H1 (cell line): ENCODE measurements around the gene AGER. TPM values are rescaled to one million over a fixed set of nuclear protein-coding genes. Genes with fewer than 3 reads are reported as not detected.

Source experiments
- CTCF ChIA-PET: fragments of 300-600 bp; sonication (Branson Sonifier 250); formaldehyde crosslinking; loops from one replicate; lab custom pipeline; 2021; ENCODE audit not compliant: partially characterized antibody; lab: Charles Lee
- POLR2A ChIA-PET: fragments of 300-600 bp; sonication (Branson Sonifier 250); formaldehyde crosslinking; loops from one replicate; lab custom pipeline; 2021; ENCODE audit warnings: inconsistent platforms; ENCODE audit not compliant: partially characterized antibody; lab: Charles Lee
- DNase-seq, 2 experiments: peaks; one replicate each; pipeline versions ENCODE4 v3.0.0 to v3.0.0-alpha.2; 2010 to 2022; ENCODE audit warnings: low spot score in 2 of 2, low read depth in 1 of 2, mixed read lengths in 1 of 2
- FAIRE-seq: peaks from 2 replicates; lab custom pipeline; 2011; peaks lifted over from hg19 to GRCh38; lab: Jason Lieb, UNC
- H2AFZ ChIP-seq: 2 replicates; pipeline ENCODE4 v1.8.1; 2012; ENCODE audit warnings: low read length, inconsistent platforms
- H2AK5ac ChIP-seq: 2 replicates; pipeline ENCODE4 v1.6.1; 2013; ENCODE audit warnings: low read depth, low read length
- H2BK120ac ChIP-seq: replicated peaks from 2 replicates; pipeline ENCODE3; 2013; ENCODE audit warnings: low read depth, low read length, inconsistent platforms
- H2BK12ac ChIP-seq: 2 replicates; pipeline ENCODE4 v1.6.1; 2013; ENCODE audit warnings: low read depth, low read length
- H2BK15ac ChIP-seq: 2 replicates; pipeline ENCODE4 v1.6.1; 2013; ENCODE audit warnings: low read length
- H2BK20ac ChIP-seq: 2 replicates; pipeline ENCODE4 v1.6.1; 2013; ENCODE audit warnings: low read length
- H2BK5ac ChIP-seq: 2 replicates; pipeline ENCODE4 v1.6.1; 2013; ENCODE audit warnings: low read depth, low read length
- H3K14ac ChIP-seq: 2 replicates; pipeline ENCODE4 v1.6.1; 2013; ENCODE audit warnings: inconsistent platforms; ENCODE audit not compliant: insufficient read length
- H3K18ac ChIP-seq: 2 replicates; pipeline ENCODE4 v1.6.1; 2013; ENCODE audit warnings: low read length; ENCODE audit errors: extremely low read depth
- H3K23ac ChIP-seq: 2 replicates; pipeline ENCODE4 v1.6.1; 2013; ENCODE audit warnings: inconsistent platforms; ENCODE audit not compliant: insufficient read length
- H3K23me2 ChIP-seq: 2 replicates; pipeline ENCODE4 v1.6.1; 2013; ENCODE audit warnings: low read depth, low read length
- H3K27ac ChIP-seq: 2 replicates; pipeline ENCODE4 v1.6.1; 2011; ENCODE audit warnings: low read depth, low read length, inconsistent platforms
- H3K27me3 ChIP-seq, 4 experiments: replicated peaks in 1 of 4; 1 replicate in 1 of 4; 2 replicates in 3 of 4; pipeline versions ENCODE4 v1.6.1 to v1.8.1; 2011 to 2013; ENCODE audit warnings: low read length in 3 of 4, mild to moderate bottlenecking in 3 of 4, inconsistent platforms in 2 of 4, mixed read lengths in 2 of 4, moderate library complexity in 1 of 4; ENCODE audit not compliant: control insufficient read depth in 3 of 4, insufficient read depth in 3 of 4; ENCODE audit errors: extremely low read depth in 1 of 4
- H3K36me3 ChIP-seq, 4 experiments: 2 replicates each; pipeline versions ENCODE4 v1.6.1 to v1.8.1; 2011 to 2013; ENCODE audit warnings: mild to moderate bottlenecking in 4 of 4, low read length in 3 of 4, moderate library complexity in 2 of 4, control low read depth in 1 of 4, inconsistent platforms in 1 of 4; ENCODE audit not compliant: insufficient read depth in 4 of 4, control insufficient read depth in 2 of 4
- H3K4ac ChIP-seq: replicated peaks from 2 replicates; pipeline ENCODE3; 2013; ENCODE audit warnings: low read length, low read depth, mixed read lengths, inconsistent platforms; ENCODE audit not compliant: insufficient read length
- H3K4me1 ChIP-seq, 4 experiments: replicated peaks in 1 of 4; 1 replicate in 1 of 4; 2 replicates in 3 of 4; pipeline versions ENCODE4 v1.6.1 to v1.8.1; 2011 to 2013; ENCODE audit warnings: low read length in 3 of 4, inconsistent platforms in 2 of 4, mixed read lengths in 1 of 4; ENCODE audit not compliant: insufficient read depth in 4 of 4, control insufficient read depth in 3 of 4
- H3K4me2 ChIP-seq, 2 experiments: 2 replicates each; pipeline versions ENCODE4 v1.6.1 to v1.8.1; 2011 to 2013; ENCODE audit warnings: low read depth in 2 of 2, low read length in 2 of 2, control low read depth in 1 of 2, inconsistent platforms in 1 of 2, mild to moderate bottlenecking in 1 of 2; ENCODE audit not compliant: insufficient read depth in 1 of 2
- H3K4me3 ChIP-seq, 4 experiments: fragments of 200-600, 300-600 bp in 1 of 4; sonication (generic), shearing (Covaris generic), sonication (Bioruptor Twin) in 1 of 4; 2 replicates each; pipeline versions ENCODE4 v1.5.1 to v1.8.1; 2011 to 2016; ENCODE audit warnings: low read length in 4 of 4, low read depth in 3 of 4, control low read depth in 2 of 4, inconsistent platforms in 2 of 4, mild to moderate bottlenecking in 2 of 4, mixed read lengths in 1 of 4, moderate library complexity in 1 of 4; ENCODE audit not compliant: insufficient read depth in 2 of 4; ENCODE audit errors: extremely low read depth in 1 of 4
- H3K56ac ChIP-seq: replicated peaks from 2 replicates; pipeline ENCODE3; 2013; ENCODE audit warnings: low read depth, mild to moderate bottlenecking, mixed read lengths, low read length, inconsistent platforms; ENCODE audit not compliant: insufficient read length
- H3K79me1 ChIP-seq: 2 replicates; pipeline ENCODE4 v1.6.1; 2013; ENCODE audit warnings: low read depth, low read length, control low read depth
- H3K79me2 ChIP-seq, 2 experiments: 2 replicates each; pipeline versions ENCODE4 v1.6.1 to v1.8.1; 2012 to 2013; ENCODE audit warnings: low read length in 2 of 2, mild to moderate bottlenecking in 2 of 2, inconsistent platforms in 1 of 2; ENCODE audit not compliant: insufficient read depth in 2 of 2, control insufficient read depth in 1 of 2
- H3K9ac ChIP-seq, 4 experiments: replicated peaks in 1 of 4; 1 replicate in 1 of 4; 2 replicates in 3 of 4; pipeline versions ENCODE4 v1.6.1 to v1.8.1; 2011 to 2013; ENCODE audit warnings: low read depth in 3 of 4, low read length in 3 of 4, control low read depth in 2 of 4, mild to moderate bottlenecking in 2 of 4, moderate library complexity in 2 of 4, inconsistent platforms in 1 of 4; ENCODE audit errors: extremely low read depth in 1 of 4
- H3K9me3 ChIP-seq, 2 experiments: 2 replicates each; pipeline versions ENCODE4 v1.6.1 to v1.8.1; 2012 to 2013; ENCODE audit warnings: mild to moderate bottlenecking in 2 of 2, moderate library complexity in 2 of 2, control low read depth in 1 of 2, inconsistent platforms in 1 of 2, low read depth in 1 of 2, low read length in 1 of 2, mixed read lengths in 1 of 2; ENCODE audit not compliant: insufficient read depth in 2 of 2
- H4K20me1 ChIP-seq, 2 experiments: replicated peaks in 1 of 2; 2 replicates each; pipeline versions ENCODE3 to v1.8.1; 2011 to 2013; ENCODE audit warnings: inconsistent platforms in 2 of 2, low read length in 2 of 2, mild to moderate bottlenecking in 1 of 2; ENCODE audit not compliant: insufficient read depth in 2 of 2, control insufficient read depth in 1 of 2
- H4K5ac ChIP-seq: 2 replicates; pipeline ENCODE4 v1.6.1; 2013; ENCODE audit warnings: low read length, low read depth, mixed read lengths, inconsistent platforms; ENCODE audit not compliant: insufficient read length
- H4K8ac ChIP-seq: 2 replicates; pipeline ENCODE4 v1.8.0; 2013; ENCODE audit warnings: mild to moderate bottlenecking, moderate library complexity, low read length, inconsistent platforms; ENCODE audit not compliant: insufficient read depth; ENCODE audit errors: extremely low read depth
- H4K91ac ChIP-seq: replicated peaks from 2 replicates; pipeline ENCODE3; 2013; ENCODE audit warnings: low read length, mixed read lengths, inconsistent platforms; ENCODE audit not compliant: insufficient read length
- ASH2L ChIP-seq: fragments of 200-600, 300-600 bp; sonication (generic); IDR thresholded peaks from one replicate; pipeline ENCODE4 v1.7.1; 2017; ENCODE audit warnings: low read length
- BCL11A ChIP-seq, 2 experiments: IDR thresholded peaks; one replicate each; pipeline ENCODE4 v1.6.1; 2011; ENCODE audit warnings: low read depth in 2 of 2, low read length in 2 of 2, mild to moderate bottlenecking in 2 of 2
- CHD2 ChIP-seq: IDR thresholded peaks from 2 replicates; pipeline ENCODE4 v1.6.1; 2012; ENCODE audit warnings: low read length, improper control_type of control experiment
- CREB1 ChIP-seq: IDR thresholded peaks from 2 replicates; pipeline ENCODE4 v1.6.1; 2012; ENCODE audit warnings: inconsistent platforms
- KDM1A ChIP-seq: fragments of 200-600, 300-600 bp; sonication (generic); IDR thresholded peaks from 2 replicates; pipeline ENCODE4 v1.7.1; 2016; ENCODE audit warnings: mild to moderate bottlenecking, low read length, borderline replicate concordance
- NRF1 ChIP-seq: IDR thresholded peaks from 2 replicates; pipeline ENCODE4 v1.6.1; 2011; ENCODE audit warnings: mild to moderate bottlenecking, low read depth, low read length, improper control_type of control experiment
- RFX5 ChIP-seq: IDR thresholded peaks from 2 replicates; pipeline ENCODE4 v1.6.1; 2011; ENCODE audit warnings: low read depth, low read length, improper control_type of control experiment, borderline replicate concordance
- RNF2 ChIP-seq: fragments of 200-900, 300-1000 bp; sonication (generic); IDR thresholded peaks from 2 replicates; pipeline ENCODE4 v1.7.1; 2016; ENCODE audit warnings: borderline replicate concordance, low read depth, mild to moderate bottlenecking, antibody characterized with exemption, low read length; ENCODE audit not compliant: poor library complexity, severe bottlenecking; ENCODE audit errors: missing control alignments
- TCF12 ChIP-seq: IDR thresholded peaks from 2 replicates; pipeline ENCODE4 v1.6.1; 2011; ENCODE audit warnings: low read depth, mild to moderate bottlenecking, low read length
- YY1 ChIP-seq: IDR thresholded peaks from 2 replicates; pipeline ENCODE4 v1.6.1; 2011; ENCODE audit warnings: low read depth, mild to moderate bottlenecking, low read length
- ZNF274 ChIP-seq: IDR thresholded peaks from 2 replicates; pipeline ENCODE4 v1.7.0; 2012; ENCODE audit warnings: low read length, borderline replicate concordance; ENCODE audit errors: extremely low read depth
- WGBS, 2 experiments: shearing (Covaris generic) in 1 of 2; methylation state at CpG; one replicate each; pipeline versions ENCODE4 v1.1.6 to v1.1.7; 2013 to 2015; ENCODE audit warnings: low lambda C conversion rate in 2 of 2, mixed read lengths in 2 of 2, inconsistent platforms in 1 of 2, low coverage in 1 of 2, missing lambda C conversion rate in 1 of 2; ENCODE audit not compliant: insufficient replicate concordance in 2 of 2, insufficient coverage in 1 of 2, insufficient read length in 1 of 2; ENCODE audit errors: extremely low coverage in 1 of 2, missing lambda C conversion rate in 1 of 2; 5-methylcytosine and 5-hydroxymethylcytosine counted together
- polyA plus RNA-seq, 7 experiments: library from polyadenylated mRNA; depleted of rRNA in 3 of 7; stranded (reverse) in 5 of 7; unstranded in 2 of 7; fragments of >200 nt in 5 of 7; fragments of 200-250 nt in 2 of 7; gene quantifications; 1 replicate in 5 of 7; 2 replicates in 1 of 7; 4 replicates in 1 of 7; pipeline versions ENCODE4 v1.2.1 to v1.2.3, GENCODE V29; 2011 to 2013; ENCODE audit warnings: missing spikeins in 2 of 7, mixed read lengths in 2 of 7
- total RNA-seq: library from RNA; stranded (reverse); fragmentation: NEBNext Ultra II Directional; extraction: Animal tissue kit (Norgen Biotek cat#: 25700); gene quantifications from 2 replicates; pipeline ENCODE4 v1.2.1, GENCODE V29; 2021

The AGER gene
- total and polyA plus RNA-seq, 2 of the 8 experiments (the other 6 are each of a cell fraction or from before 2014, with no cell fraction given): 3.8 to 10.9 TPM

- no peak overlapping the region for H2BK15ac ChIP-seq
- H2BK20ac ChIP-seq: no peak overlapping the region
- H3K4me3 ChIP-seq: no peak overlapping the region
- H3K56ac ChIP-seq: no peak overlapping the region
- no peak overlapping the region for H3K18ac ChIP-seq
- H3K4me2 ChIP-seq: no peak overlapping the region
- H2BK120ac ChIP-seq: no peak overlapping the region
- H3K79me2 ChIP-seq: peaks cover 0 to 12% of the 10 kb centered on the region in 2 experiments; a peak in 2 of 4 replicates
- FAIRE-seq (no peak), DNase-seq (no peak)
- CTCF ChIA-PET: interaction anchor here (1.2 to 2.0 kb wide), 5 partner anchors 10 to 66 kb away, joined by 3 to 8 read pairs (median 6); partner anchors contain the start of gene EGFL8
- no peak overlapping the region for H3K9ac ChIP-seq
- peaks cover 6 to 43% (median 33%) of the 10 kb centered on the region in 4 experiments for H3K36me3 ChIP-seq
- 92% methylated on average over 2 of the region's 3 CpGs; no CpG with 5 or more reads in 1 of the 2 experiments for WGBS, 2 experiments
- no peak overlapping the region for H3K14ac ChIP-seq
- POLR2A ChIA-PET: interaction anchor here (1.0 to 7.9 kb wide), 4 partner anchors 10 to 788 kb away, joined by 3 to 194 read pairs (median 8); partner anchors contain the start of genes GPSM3, PBX2 and PRRT1
- H3K4ac ChIP-seq: no peak overlapping the region
- peaks cover 7% of the 10 kb centered on the region for H3K79me1 ChIP-seq
- H3K27ac ChIP-seq: no peak overlapping the region
- H4K91ac ChIP-seq: no peak overlapping the region
- peaks cover 0 to 3% of the 10 kb centered on the region in 2 experiments for H4K20me1 ChIP-seq
- H2BK5ac ChIP-seq: no peak overlapping the region
- H4K8ac ChIP-seq: no peak overlapping the region
- H2AK5ac ChIP-seq: no peak overlapping the region
- no peaks in the 10 kb centered on the region for H3K9me3 ChIP-seq
- H2AFZ ChIP-seq: no peak overlapping the region
- H2BK12ac ChIP-seq: no peak overlapping the region
- H3K23me2 ChIP-seq: peaks cover 7% of the 10 kb centered on the region; the same call in 1 of the 2 replicates
- H3K23ac ChIP-seq: no peak overlapping the region
- TF ChIP-seq CHD2 (no peak), YY1 (no peak), ZNF274 (no peak), NRF1 (no peak), CREB1 (no peak), RNF2 (no peak), ASH2L (no peak), BCL11A (IDR thresholded peaks at IDR 0.05; ENCODE audit: low read depth in 2 of 2, low read length in 2 of 2) (no peak), TCF12 (no peak), RFX5 (no peak), KDM1A (no peak)
- no peaks in the 10 kb centered on the region; a peak in 1 of 7 replicates for H3K27me3 ChIP-seq
- peaks cover 0 to 8% (median under 1%) of the 10 kb centered on the region in 4 experiments; a peak in 4 of 7 replicates for H3K4me1 ChIP-seq
- no peak overlapping the region for H4K5ac ChIP-seq
These were observed 1.0 kb downstream of the AGER start for GRCh38 chr6:32183030-32183429.
